ENCODE data around the gene TATDN2.

TATDN2 gene

GRCh38 chr3:10277115-10277625 is 28.9 kb downstream of the TATDN2 start:
- Histone ChIP-seq H2BK120ac (ENCODE audit: low read depth, low read length) (no peak overlapping the region), H3K4me3 (ENCODE audit: insufficient read depth in 1 of 2, low read depth in 1 of 2, low read length in 2 of 2) (peak overlapping the region in 1 of 2 experiments; percentile 35), H3K14ac (ENCODE audit: low read length in 2 of 2) (no peak overlapping the region), H3K4me1 (ENCODE audit: control insufficient read depth, insufficient read depth, low read depth, low read length) (peaks cover 5% of the 10 kb centered on the region), H2AFZ (ENCODE audit: low read depth, low read length) (no peak overlapping the region), H3K18ac (ENCODE audit: low read depth in 1 of 2, low read length in 2 of 2) (no peak overlapping the region), H3K23ac (ENCODE audit: low read length in 2 of 2) (no peak overlapping the region), H3K9ac (ENCODE audit: low read length) (no peak overlapping the region), H4K91ac (ENCODE audit: low read length) (no peak overlapping the region), H3K4me2 (ENCODE audit: low read length, poor library complexity, severe bottlenecking) (no peak overlapping the region), H3K27me3 (ENCODE audit: control insufficient read depth in 1 of 2, insufficient read depth in 1 of 2, low read length in 2 of 2) (no peaks in the 10 kb centered on the region), H3K4ac (ENCODE audit: low read depth in 1 of 2, low read length in 2 of 2) (peak overlapping the region in 1 of 2 experiments; percentile 15), H2AK5ac (ENCODE audit: low read length, severe bottlenecking) (no peak overlapping the region), H3K79me1 (replicated peaks; ENCODE audit: low read length, poor library complexity, severe bottlenecking) (peaks cover 36% of the 10 kb centered on the region), H2BK12ac (ENCODE audit: low read length in 2 of 2) (no peak overlapping the region), H3K27ac (ENCODE audit: low read length, poor library complexity, severe bottlenecking) (no peak overlapping the region), H2BK15ac (ENCODE audit: low read depth, poor library complexity, severe bottlenecking) (no peak overlapping the region), H4K8ac (ENCODE audit: low read length) (no peak overlapping the region), H3K36me3 (ENCODE audit: control insufficient read depth in 1 of 2, insufficient read depth in 2 of 2, low read depth in 1 of 2, low read length in 2 of 2) (peaks cover 53 to 66% of the 10 kb centered on the region in 2 experiments), H3K9me3 (ENCODE audit: control insufficient read depth, low read length) (no peaks in the 10 kb centered on the region), H2BK5ac (ENCODE audit: low read depth, low read length, poor library complexity, severe bottlenecking) (no peak overlapping the region)
- WGBS = 76% methylated on average over 3 of the region's 3 CpGs
- DNase-seq = no peak

- WGBS = 100% methylated on average over 1 of the region's 1 CpG
- H3K27ac ChIP-seq (ENCODE audit: low read length, poor library complexity, severe bottlenecking) = no peak overlapping the region
- no peak overlapping the region for H3K14ac ChIP-seq (ENCODE audit: low read length in 2 of 2)
- H2AK5ac ChIP-seq (ENCODE audit: low read length, severe bottlenecking) = no peak overlapping the region
- no peak overlapping the region for H3K4ac ChIP-seq (ENCODE audit: low read depth in 1 of 2, low read length in 2 of 2)
- no peak overlapping the region for H2BK15ac ChIP-seq (ENCODE audit: low read depth, poor library complexity, severe bottlenecking)
- no peak overlapping the region for H3K18ac ChIP-seq (ENCODE audit: low read depth in 1 of 2, low read length in 2 of 2)
- no peak overlapping the region for H4K8ac ChIP-seq (ENCODE audit: low read length)
- no peaks in the 10 kb centered on the region for H3K27me3 ChIP-seq (ENCODE audit: control insufficient read depth in 1 of 2, insufficient read depth in 1 of 2, low read length in 2 of 2)
- no peak overlapping the region for H3K4me2 ChIP-seq (ENCODE audit: low read length, poor library complexity, severe bottlenecking)
- peaks cover 36% of the 10 kb centered on the region for H3K79me1 ChIP-seq (replicated peaks; ENCODE audit: low read length, poor library complexity, severe bottlenecking)
- no peak overlapping the region for H2BK12ac ChIP-seq (ENCODE audit: low read length in 2 of 2)
- no peaks in the 10 kb centered on the region for H3K9me3 ChIP-seq (ENCODE audit: control insufficient read depth, low read length)
- no peak overlapping the region for H2AFZ ChIP-seq (ENCODE audit: low read depth, low read length)
- H3K4me3 ChIP-seq (ENCODE audit: insufficient read depth in 1 of 2, low read depth in 1 of 2, low read length in 2 of 2) = no peak overlapping the region
- H3K9ac ChIP-seq (ENCODE audit: low read length) = no peak overlapping the region
- H2BK120ac ChIP-seq (ENCODE audit: low read depth, low read length) = no peak overlapping the region
- H4K91ac ChIP-seq (ENCODE audit: low read length) = no peak overlapping the region
- no peak overlapping the region for H3K23ac ChIP-seq (ENCODE audit: low read length in 2 of 2)
- H3K36me3 ChIP-seq (ENCODE audit: control insufficient read depth in 1 of 2, insufficient read depth in 2 of 2, low read depth in 1 of 2, low read length in 2 of 2) = peaks cover 49 to 63% of the 10 kb centered on the region in 2 experiments
- no peak overlapping the region for H2BK5ac ChIP-seq (ENCODE audit: low read depth, low read length, poor library complexity, severe bottlenecking)
- peaks cover 2% of the 10 kb centered on the region for H3K4me1 ChIP-seq (ENCODE audit: control insufficient read depth, insufficient read depth, low read depth, low read length)
- no peak for DNase-seq
Measured at GRCh38 chr3:10278501-10278900, 30.2 kb downstream of the TATDN2 start.

GRCh38 chr3:10279384-10280176 is 31.3 kb downstream of the TATDN2 start:
- Histone ChIP-seq H2AFZ (ENCODE audit: low read depth, low read length) (no peak overlapping the region), H2BK12ac (ENCODE audit: low read length in 2 of 2) (no peak overlapping the region), H2BK120ac (ENCODE audit: low read depth, low read length) (no peak overlapping the region), H3K9ac (ENCODE audit: low read length) (no peak overlapping the region), H3K4me1 (ENCODE audit: control insufficient read depth, insufficient read depth, low read depth, low read length) (peaks cover 1% of the 10 kb centered on the region), H3K27me3 (ENCODE audit: control insufficient read depth in 1 of 2, insufficient read depth in 1 of 2, low read length in 2 of 2) (no peaks in the 10 kb centered on the region), H2BK15ac (ENCODE audit: low read depth, poor library complexity, severe bottlenecking) (no peak overlapping the region), H4K8ac (ENCODE audit: low read length) (no peak overlapping the region), H3K36me3 (ENCODE audit: control insufficient read depth in 1 of 2, insufficient read depth in 2 of 2, low read depth in 1 of 2, low read length in 2 of 2) (peaks cover 60 to 68% of the 10 kb centered on the region in 2 experiments), H3K4me2 (ENCODE audit: low read length, poor library complexity, severe bottlenecking) (no peak overlapping the region), H4K91ac (ENCODE audit: low read length) (no peak overlapping the region), H2AK5ac (ENCODE audit: low read length, severe bottlenecking) (no peak overlapping the region), H3K23ac (ENCODE audit: low read length in 2 of 2) (no peak overlapping the region), H3K14ac (ENCODE audit: low read length in 2 of 2) (no peak overlapping the region), H3K9me3 (ENCODE audit: control insufficient read depth, low read length) (no peaks in the 10 kb centered on the region), H3K27ac (ENCODE audit: low read length, poor library complexity, severe bottlenecking) (no peak overlapping the region), H3K79me1 (replicated peaks; ENCODE audit: low read length, poor library complexity, severe bottlenecking) (peaks cover 47% of the 10 kb centered on the region), H2BK5ac (ENCODE audit: low read depth, low read length, poor library complexity, severe bottlenecking) (no peak overlapping the region), H3K4me3 (ENCODE audit: insufficient read depth in 1 of 2, low read depth in 1 of 2, low read length in 2 of 2) (no peak overlapping the region), H3K4ac (ENCODE audit: low read depth in 1 of 2, low read length in 2 of 2) (no peak overlapping the region), H3K18ac (ENCODE audit: low read depth in 1 of 2, low read length in 2 of 2) (no peak overlapping the region)
- 97% methylated on average over 13 of the region's 13 CpGs for WGBS
- DNase-seq = no peak

- Histone ChIP-seq H2BK120ac (ENCODE audit: low read depth, low read length) (no peak overlapping the region), H2BK5ac (ENCODE audit: low read depth, low read length, poor library complexity, severe bottlenecking) (no peak overlapping the region), H4K8ac (ENCODE audit: low read length) (no peak overlapping the region), H3K23ac (ENCODE audit: low read length in 2 of 2) (no peak overlapping the region), H3K27me3 (ENCODE audit: control insufficient read depth in 1 of 2, insufficient read depth in 1 of 2, low read length in 2 of 2) (no peaks in the 10 kb centered on the region), H4K91ac (ENCODE audit: low read length) (no peak overlapping the region), H3K4me3 (ENCODE audit: insufficient read depth in 1 of 2, low read depth in 1 of 2, low read length in 2 of 2) (no peak overlapping the region), H3K79me1 (replicated peaks; ENCODE audit: low read length, poor library complexity, severe bottlenecking) (peaks cover 48% of the 10 kb centered on the region), H3K4me1 (ENCODE audit: control insufficient read depth, insufficient read depth, low read depth, low read length) (peaks cover 6% of the 10 kb centered on the region), H2AFZ (ENCODE audit: low read depth, low read length) (no peak overlapping the region), H3K14ac (ENCODE audit: low read length in 2 of 2) (no peak overlapping the region), H3K9ac (ENCODE audit: low read length) (no peak overlapping the region), H2AK5ac (ENCODE audit: low read length, severe bottlenecking) (no peak overlapping the region), H2BK15ac (ENCODE audit: low read depth, poor library complexity, severe bottlenecking) (no peak overlapping the region), H3K4me2 (ENCODE audit: low read length, poor library complexity, severe bottlenecking) (no peak overlapping the region), H3K36me3 (ENCODE audit: control insufficient read depth in 1 of 2, insufficient read depth in 2 of 2, low read depth in 1 of 2, low read length in 2 of 2) (peaks cover 64 to 71% of the 10 kb centered on the region in 2 experiments), H2BK12ac (ENCODE audit: low read length in 2 of 2) (no peak overlapping the region), H3K27ac (ENCODE audit: low read length, poor library complexity, severe bottlenecking) (no peak overlapping the region), H3K18ac (ENCODE audit: low read depth in 1 of 2, low read length in 2 of 2) (no peak overlapping the region), H3K9me3 (ENCODE audit: control insufficient read depth, low read length) (no peaks in the 10 kb centered on the region), H3K4ac (ENCODE audit: low read depth in 1 of 2, low read length in 2 of 2) (no peak overlapping the region)
- no peak for DNase-seq
- 95% methylated on average over 4 of the region's 5 CpGs for WGBS
Measured at GRCh38 chr3:10280177-10280529, 31.9 kb downstream of the TATDN2 start.
